HG03039 (cell line): ENCODE results near the gene ANO2.

Experiments
- ATAC-seq: cut with Tn5 transposase; IDR thresholded peaks from one replicate; pipeline ENCODE4 v1.9.1; 2021; ENCODE audit warnings: mild to moderate bottlenecking, moderate library complexity; ENCODE audit not compliant: unreplicated experiment

The ANO2 gene

DNA sequence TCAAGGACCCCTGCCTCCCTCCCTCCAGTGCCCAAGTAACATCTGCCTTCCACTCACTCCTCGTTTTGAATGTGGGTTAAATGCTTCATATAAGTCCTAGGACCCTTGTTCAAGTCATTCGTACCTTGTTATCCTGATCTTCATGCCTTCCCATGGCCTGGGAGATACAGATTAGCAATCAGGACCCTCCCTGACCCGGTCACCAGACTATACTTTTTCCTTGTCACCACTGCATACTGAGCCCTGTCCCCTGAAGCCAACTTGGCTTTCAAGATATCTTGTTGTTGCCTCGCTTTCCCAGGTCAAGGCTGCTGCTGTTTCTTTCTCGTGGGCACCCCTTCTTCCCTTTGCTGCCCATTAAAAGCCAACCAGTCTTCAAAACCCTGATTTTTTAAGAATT is 208.5 kb downstream of the ANO2 start:
- no peak for ATAC-seq

DNA sequence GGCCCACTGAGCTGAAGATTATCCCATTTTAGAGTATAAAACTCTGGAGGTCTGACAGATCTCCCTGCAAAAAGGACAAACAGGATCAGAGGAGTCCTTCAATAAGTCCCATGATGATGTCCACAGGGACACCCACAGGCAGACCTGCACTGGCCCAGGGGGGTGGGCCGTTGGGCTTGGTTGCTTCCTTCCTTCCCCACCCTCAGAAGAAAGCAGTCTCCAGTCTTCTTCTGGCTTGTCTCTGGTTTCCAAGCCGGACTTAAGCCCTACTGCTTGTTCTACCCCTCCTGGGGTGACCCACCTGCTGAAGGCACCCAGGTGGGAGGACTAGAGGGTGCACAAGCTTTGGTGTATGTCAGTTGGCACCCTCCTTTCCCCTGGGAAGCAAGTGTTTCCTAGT is 209.0 kb downstream of the ANO2 start:
- ATAC-seq = no peak

DNA sequence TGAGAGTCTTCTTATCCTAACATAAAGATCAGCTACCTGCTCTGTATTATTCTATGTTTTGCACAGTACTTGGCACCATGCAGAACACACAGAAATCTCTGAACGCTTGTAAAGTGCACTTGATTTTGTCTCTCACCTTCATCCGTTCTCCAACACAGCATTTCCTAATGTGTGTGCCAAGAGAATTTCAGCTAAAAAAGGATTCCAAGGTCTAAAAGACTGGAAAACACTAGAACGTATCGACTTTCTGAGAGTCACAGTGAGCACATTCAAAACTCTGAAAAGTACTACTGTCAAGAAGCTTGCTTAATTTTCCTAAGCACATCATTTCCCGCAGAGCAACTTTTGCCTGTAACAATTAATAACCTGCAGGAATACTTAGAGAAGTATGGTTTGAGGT is 211.1 kb downstream of the ANO2 start:
- ATAC-seq = no peak

DNA sequence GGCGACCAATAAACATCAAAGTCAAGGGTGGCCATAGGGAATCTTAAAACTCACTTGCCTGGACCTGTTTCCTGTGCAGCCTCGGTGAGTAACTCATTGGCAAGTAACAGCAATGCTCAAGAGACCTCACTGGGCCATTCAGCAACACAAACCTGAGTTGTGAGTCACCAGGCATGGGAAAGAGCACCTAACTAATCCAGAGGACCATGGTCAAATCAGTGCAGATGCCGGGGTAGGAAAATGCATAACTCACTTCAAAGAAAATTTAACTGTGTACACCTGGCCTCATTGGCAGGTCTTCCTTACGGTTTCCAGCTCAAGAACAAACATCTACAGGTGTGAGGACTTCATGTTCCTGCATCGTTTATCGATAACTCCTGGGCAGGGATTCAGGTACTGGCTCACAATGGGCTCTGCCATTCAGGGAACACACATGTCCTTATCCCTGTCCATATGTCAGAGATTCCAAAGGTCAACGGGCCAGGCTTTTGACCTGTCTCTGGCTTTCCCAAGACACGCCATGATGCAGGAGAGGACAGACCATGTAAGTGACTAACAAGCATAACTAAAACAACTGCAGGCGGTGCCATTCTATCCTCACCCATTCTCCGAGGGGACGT is 211.8 kb downstream of the ANO2 start:
- ATAC-seq = no peak

DNA sequence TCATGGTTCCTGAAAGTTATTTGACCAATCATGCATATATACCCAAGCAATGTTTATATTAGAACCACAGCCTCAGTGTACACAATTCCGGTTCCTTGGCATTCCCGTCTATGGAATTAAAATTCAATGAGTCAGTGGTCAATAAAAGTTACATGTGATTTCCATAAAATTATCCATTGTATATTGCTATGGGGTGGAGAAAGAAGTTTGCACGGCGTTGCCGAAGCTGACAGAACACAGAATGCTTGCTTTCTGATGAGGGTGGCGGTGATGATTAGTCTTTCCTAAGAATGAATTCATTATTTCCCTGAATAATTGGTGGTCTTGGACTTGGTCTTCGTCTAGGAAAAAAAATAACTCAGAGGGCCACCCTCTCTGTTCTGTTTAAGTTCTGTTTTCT is 214.1 kb downstream of the ANO2 start:
- ATAC-seq = no peak

DNA sequence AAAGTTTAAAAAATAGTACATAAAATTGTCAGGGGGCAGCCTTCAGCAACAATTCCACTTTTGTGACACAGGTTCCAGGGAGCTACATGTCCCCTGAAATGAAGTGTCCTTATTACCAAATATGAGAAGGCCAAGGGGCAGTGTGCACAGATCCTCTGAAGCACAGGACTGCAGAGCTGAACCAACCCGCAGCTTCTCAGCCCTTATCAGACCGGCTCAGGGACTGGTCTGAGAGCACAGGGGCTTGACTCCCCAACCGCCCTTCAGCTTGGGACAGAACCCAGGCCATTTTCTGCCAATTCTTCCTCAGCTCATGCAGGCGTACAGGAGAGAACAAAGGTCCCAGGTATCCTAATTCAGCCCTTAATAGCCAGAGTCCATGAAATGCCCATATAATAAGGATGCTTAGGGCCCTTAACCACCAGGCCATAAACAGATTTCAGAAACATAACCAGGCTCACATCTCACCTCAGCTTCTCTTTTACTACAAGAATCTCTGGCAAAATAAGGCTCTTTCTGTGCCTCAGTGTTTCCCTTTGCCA is 221.3 kb downstream of the ANO2 start:
- no peak for ATAC-seq

DNA sequence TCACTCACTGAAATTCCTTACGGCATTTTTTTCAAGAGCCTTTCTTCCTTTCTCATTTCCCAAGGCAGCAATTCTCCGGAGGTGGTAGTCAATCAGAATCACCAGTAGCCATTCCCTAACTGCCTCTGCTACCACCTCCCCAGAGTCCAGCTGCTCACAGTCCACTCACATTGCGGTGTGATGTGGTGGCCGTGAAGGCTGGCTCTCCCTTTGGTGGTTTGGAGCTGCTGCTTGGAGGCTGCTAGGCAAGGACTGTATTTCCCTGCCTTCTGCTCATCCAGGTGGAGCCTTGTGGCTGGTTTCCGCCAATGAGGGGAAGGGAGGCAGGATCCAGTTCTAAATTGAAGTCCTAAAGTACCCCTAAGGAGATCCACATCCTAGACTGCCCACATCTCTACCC is 222.0 kb downstream of the ANO2 start:
- no peak for ATAC-seq

DNA sequence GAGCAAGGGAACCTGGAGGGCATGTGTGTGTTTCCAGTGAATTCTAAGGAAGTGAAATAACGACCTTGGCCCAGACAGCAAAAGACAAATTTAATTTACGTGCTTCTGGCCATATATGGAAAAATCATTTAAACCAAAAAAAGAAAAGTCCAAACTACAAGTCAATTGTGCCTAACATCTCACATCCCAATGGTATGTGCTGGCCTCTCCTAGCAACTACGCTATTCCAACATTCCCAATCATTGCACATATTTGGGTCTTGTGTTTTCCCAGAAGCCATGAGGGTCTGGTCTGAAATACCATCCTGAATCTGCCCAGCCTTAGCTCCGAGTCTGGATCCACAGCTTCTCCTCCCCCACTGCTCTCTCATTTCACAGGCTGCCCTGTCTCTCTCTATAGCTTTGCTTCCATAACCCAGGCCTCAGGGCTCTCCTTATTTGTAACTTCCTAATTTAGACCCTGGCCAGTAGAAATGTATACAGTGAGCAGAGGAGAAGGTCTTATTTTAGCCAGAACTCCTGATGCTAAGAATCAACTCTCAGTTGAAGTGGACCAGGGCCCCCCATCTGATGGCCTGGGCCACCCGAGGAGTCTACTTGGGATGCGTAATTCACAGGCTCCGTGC is 224.6 kb downstream of the ANO2 start:
- no peak for ATAC-seq

DNA sequence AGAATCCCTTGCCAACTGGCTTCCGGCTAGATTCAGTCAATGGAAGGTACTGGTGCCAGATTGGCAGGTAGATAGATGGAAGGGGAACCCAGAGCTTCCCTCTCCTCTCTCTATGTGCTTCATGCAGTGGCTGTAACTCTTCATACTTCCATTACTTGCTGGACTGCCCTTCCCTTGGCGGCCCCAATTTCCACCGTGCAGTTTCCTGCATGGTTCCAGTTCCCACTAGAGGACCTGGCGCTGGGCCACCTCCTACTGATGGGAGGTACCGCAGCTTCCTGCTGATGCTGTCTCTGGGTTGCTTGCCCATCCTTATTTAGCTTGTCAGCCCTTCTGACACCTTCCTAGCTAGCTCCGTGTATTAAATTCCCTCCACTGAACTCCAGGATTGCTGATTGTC is 226.4 kb downstream of the ANO2 start:
- no peak for ATAC-seq

DNA sequence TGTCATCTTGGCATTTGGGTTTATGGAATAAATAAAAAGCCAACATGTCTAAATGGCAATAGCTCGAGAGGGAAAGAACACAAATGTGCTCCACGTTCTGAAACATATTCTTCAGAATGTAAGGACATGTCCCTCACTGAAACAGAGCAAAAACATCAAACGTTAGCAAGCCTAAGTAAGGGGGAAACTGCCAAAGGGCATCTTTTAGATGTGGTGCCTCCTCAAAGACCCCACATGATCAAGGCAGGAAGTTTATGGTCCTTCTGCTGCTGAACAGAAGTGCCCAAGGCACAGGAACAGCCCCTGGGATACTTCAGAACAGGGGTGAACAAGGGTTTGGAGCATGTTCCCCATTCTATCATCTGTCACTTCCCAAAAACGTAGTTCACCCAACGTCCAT is 227.0 kb downstream of the ANO2 start:
- no peak for ATAC-seq

DNA sequence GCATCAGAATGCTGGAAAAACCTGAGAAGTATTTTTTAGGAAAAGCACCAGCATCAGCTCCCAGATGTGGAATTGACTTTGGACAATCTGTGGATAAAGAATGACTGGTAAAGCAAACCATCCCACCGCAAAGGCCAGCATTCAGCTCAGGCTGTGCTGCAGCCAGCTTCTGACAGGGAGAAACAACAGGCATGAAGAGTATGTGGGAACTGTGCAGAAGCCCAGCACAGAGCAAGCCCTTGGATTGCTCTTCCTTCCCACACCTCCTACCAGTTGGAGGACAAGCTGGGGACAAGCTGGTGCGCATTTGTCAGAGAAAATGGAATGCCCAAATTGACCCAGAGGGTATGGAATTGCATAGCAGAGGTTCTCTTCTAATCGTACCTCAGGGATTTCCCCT is 228.1 kb downstream of the ANO2 start:
- no peak for ATAC-seq

DNA sequence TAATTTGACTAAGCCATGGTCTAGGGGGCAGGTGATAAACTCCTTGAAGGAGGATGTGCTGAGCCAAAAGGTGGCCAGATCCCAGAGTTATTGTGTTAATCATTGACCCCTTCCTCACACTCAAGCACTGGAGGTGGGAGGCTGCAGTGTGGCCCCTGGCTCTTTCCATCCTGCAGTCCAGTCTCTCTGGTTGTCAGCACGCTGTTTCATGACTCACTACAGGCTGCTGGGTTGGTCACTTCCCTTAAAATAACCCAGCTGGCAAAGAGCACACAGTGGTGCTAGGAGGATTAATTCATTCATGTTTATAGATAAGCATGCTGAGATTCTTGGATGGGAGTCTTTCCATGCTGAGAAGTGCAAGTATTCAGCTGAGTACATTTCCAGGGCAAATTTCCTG is 228.9 kb downstream of the ANO2 start:
- no peak for ATAC-seq

DNA sequence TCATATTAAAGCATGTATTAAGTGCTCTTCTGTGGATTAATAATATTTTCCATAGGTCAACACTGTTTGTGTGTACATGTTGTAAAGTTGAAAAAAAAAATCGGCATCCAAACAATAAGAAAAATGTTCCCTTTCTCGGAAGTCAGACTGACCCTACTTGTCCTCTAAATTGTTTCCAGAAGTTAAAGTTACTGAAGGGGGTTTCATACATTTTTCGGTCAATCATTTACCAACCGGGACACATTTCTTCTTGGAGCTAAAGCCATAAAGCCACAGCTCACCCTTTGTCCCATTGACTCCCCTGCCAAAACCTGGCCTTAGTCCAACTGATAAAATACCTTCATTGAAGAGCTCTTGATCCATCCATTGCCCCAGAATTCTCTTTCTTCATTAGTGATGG is 230.0 kb downstream of the ANO2 start:
- ATAC-seq = no peak

DNA sequence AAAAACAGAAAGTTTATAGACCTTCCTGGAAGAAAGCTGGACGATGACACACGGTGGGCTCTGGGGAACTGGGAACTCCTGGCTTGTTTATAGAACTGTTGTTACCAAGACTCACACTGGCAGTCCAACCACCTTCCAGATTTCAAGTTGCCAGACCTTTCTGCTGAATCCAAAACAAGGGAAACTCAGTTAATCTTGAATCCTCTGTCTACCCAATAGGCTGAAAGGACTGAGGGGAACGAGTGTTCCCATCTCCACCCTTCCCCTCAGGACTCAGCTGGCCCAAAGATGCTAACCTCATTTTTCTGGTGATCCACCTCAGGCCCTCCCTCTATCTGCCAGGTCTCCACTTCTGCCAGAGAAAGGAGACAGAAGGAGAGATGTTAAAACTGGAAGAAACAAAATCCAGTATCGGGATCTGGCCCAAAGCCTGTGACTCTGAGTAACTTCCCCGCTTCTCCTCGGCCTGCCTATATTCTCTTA is 231.4 kb downstream of the ANO2 start:
- ATAC-seq = no peak

DNA sequence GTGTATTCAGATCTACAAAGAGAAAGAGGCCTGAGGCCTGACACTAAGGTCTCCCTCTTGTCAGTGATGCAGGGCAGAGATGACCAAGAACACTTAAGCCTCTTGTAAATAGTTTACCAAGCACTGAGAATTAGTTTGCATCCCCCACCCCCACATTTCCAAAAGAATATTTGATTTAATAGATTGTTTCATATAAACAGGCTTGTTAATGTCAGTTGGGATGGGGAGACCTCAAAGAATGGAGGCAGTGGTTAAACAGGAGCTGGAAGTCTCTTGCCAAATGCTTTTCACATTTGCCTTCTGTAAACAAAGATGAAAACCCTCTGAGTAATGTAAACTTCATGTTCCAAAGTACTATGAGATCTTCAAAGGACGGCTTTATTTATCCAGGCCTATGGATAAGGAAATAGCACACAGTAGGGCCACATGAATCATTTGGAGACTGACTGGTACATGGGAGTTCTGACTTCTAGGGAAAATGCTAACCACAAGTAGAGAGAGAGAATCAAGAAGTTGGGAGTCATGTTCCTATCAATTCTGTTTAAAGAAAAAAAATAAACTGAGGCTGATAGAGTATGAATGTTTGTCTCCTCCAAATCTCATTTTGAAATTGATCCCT is 234.7 kb downstream of the ANO2 start:
- no peak for ATAC-seq

DNA sequence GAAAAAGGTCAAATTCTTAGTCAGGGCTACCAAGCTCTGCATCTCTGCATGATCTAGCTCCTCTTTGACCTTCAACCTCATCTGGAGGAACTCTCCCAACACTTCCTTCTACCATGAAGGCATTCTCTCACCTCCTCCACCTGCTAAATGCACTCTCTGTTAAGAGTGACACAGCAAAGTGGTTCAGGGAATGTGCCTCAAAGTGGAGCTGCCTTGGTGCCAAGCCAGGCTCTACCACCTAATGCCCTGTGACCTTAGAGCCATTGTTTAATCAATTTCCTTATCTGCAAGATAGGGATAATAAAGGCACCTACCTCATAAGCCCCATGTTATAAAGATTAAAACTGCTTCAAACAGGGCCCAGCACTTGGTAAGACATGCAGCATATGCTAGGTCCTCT is 236.7 kb downstream of the ANO2 start:
- ATAC-seq = no peak

DNA sequence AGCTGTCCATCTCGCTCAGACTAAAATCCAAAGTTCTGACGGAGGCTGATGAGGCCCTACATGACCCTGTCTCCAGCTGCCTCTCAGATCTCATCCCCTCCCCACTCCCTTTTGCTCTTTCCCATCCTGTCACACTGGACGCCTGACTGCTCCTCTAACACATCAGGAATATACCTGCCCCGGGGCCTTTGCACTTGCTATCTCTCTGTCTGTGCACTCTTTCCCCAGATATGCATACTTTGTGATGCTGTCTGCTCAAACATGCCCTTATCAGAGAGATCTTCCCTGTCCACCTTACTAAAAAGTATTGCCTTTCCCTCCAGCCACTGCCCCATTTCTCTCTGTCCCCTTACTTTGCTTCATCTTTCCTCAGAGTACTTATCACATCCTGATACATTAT is 238.8 kb downstream of the ANO2 start:
- ATAC-seq = no peak

DNA sequence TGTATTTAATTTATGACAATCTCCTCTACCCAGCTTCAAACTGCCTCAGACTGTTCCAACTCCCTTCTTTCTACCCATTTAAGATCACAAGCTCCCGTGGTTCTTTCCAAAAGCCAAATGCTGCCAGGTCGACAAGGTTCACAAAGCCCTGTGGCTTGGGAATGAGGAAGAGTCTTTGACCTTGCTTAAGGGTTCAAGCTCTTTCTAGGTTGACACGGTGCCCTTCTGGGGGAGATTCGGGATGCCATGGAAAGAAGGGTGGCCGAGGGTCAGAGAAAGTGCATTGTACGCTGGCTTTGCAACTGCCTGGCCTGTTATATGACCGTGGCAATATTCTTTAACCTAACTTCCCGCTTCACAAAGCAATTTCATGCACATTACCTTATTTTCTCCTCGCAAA is 239.3 kb downstream of the ANO2 start:
- ATAC-seq = no peak

DNA sequence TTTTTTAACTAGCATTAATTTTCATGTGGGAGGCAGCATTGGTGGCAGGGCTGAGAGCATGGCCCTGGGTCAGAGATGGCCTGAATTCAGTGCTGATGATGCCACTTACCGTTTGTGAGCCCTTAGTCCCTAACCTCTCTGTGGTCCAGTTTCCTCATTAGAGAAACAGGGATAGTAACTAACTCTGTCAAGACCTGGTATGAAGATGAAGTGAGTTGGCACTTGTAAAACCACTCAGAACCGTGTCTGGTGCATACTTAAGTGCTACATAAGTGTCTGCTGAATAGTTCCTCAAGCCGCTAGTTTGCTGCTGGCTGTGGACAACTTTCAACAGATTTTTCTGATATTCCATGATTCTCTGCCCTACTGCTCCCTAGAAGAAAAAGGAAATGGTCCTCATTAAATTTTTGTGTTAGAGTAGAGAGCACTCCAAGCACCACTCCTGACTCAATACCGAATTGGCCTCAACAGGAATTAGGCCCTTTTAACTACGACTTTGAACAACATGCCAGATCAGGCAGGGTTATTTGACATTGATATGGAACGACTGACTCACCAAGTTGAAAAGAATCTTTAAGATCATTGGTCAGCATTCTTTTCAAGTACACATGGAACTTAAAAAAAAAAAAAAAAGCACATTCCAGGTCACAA is 250.2 kb downstream of the ANO2 start:
- ATAC-seq = no peak

DNA sequence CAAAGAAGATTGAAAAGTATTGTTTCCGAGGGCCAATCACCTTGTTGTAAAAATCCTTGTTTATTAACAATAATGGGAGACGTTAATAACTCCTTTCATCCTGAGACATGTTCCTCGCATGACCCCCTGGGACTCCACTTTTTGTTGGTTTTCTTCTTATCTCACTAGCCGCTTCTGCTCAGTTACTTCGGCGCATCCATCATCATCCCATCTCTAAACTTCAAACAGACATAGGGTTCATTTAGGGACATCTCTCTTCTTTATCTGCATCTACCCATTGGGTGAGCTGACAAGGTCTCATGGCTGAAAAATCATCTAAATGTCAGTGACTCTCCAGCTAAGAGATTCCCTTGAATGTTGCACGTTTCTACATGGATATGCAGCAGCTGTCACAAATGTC is 252.2 kb downstream of the ANO2 start:
- no peak for ATAC-seq

DNA sequence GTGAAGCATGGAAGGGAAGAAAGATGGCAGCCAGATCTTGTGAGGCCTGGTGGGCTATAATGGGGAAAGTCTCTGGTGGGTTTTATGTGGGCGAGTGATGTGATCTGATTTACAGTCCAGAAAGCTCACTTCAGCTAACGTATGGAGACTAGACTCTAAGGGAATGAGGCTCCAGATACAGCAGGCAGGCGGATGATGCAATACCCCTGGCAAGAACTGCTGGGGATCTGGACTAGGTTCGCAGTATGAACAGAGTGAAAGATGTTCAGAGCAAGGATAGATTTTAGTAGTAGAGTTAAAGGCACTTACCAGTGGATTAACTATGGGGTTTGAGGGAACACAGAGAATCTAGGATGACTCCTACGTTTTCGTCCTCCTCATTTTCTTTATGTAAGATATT is 253.1 kb downstream of the ANO2 start:
- ATAC-seq = no peak

DNA sequence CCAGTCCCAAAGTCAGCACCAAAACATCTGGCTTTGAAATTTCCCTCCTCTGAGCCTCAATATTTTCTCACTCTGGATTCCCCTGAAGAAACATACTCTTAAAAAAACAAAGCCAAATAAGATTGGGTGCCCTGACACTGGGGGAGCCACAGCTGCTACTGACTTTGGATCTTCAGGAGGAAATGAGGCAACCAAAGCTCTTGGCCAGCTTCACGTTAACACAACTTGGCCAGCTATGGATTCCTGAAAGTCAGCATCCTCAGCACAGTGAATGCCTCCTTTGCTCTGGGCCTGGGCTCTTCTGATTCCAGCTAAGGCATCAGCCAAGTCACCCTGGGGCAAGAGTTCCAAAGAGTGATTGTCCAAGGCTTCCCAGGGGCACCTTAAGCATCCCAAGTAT is 254.8 kb downstream of the ANO2 start:
- ATAC-seq = no peak
